Measurements from ENCODE around the gene CYSTM1. TPM values are rescaled to one million over a fixed set of nuclear protein-coding genes. Genes with fewer than 3 reads are reported as not detected.

CYSTM1 gene
- total and polyA plus RNA-seq, 2 donors (not counting 1 experiment from before 2014, with no cell fraction given): 6.2 to 17.0 TPM

DNA sequence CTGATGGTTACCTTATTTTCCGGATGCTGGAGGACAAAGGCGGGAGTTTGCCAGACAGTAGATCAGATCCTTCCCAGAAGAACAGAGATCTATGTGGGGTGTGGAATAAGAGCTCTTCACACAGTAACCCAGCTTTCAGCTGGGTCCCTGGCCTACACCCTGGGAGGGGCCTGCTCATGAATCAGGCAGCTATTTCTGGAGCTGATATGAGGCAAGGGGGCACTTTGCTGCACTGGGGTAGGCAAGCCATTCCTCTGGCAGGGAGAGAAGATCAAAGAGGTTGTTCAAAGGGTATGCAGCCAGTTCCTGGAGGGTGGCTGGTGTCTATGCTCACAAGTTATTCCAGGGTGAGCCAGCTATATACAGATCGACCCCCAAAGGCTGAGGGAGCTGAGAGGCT is 48.6 kb downstream of the CYSTM1 start:
- Histone ChIP-seq H3K4me3 (ENCODE audit: control extremely low read depth in 1 of 5, extremely low read depth in 1 of 5, insufficient read depth in 1 of 5, low read depth in 2 of 5, low read length in 4 of 5) (no peak overlapping the region), H3K9me3 (ENCODE audit: control extremely low read depth in 1 of 3, control insufficient read depth in 2 of 3, insufficient read depth in 1 of 3, low read length in 2 of 3) (no peaks in the 10 kb centered on the region), H3K27ac (ENCODE audit: low read length in 2 of 2) (no peak overlapping the region), H3K36me3 (replicated peaks in 1 of 2; ENCODE audit: control extremely low read depth in 1 of 2, control insufficient read depth in 1 of 2, extremely low read depth in 1 of 2, insufficient read depth in 2 of 2, low read length in 1 of 2) (no peaks in the 10 kb centered on the region), H3K4me1 (ENCODE audit: control insufficient read depth in 2 of 2, insufficient read depth in 2 of 2, low read length in 2 of 2) (no peaks in the 10 kb centered on the region), H2AFZ (ENCODE audit: insufficient read depth, low read depth, low read length, poor library complexity, severe bottlenecking) (no peak overlapping the region), H3K27me3 (replicated peaks in 1 of 4; ENCODE audit: control extremely low read depth in 1 of 4, control insufficient read depth in 3 of 4, insufficient read depth in 4 of 4, low read length in 3 of 4) (no peaks in the 10 kb centered on the region), H3K79me2 (ENCODE audit: control insufficient read depth, insufficient read depth, low read length) (no peaks in the 10 kb centered on the region), H3K9ac (ENCODE audit: low read length) (no peak overlapping the region), H4K20me1 (ENCODE audit: control insufficient read depth, insufficient read depth, low read length, poor library complexity, severe bottlenecking) (no peaks in the 10 kb centered on the region), H3K4me2 (replicated peaks; ENCODE audit: low read depth, low read length, poor library complexity, severe bottlenecking) (no peak overlapping the region)
- Mint-ChIP-seq H3K9me3 (ENCODE audit: insufficient read depth) (no peaks in the 10 kb centered on the region), H3K27me3 (no peaks in the 10 kb centered on the region), H3K27ac (no peak overlapping the region), H3K4me1 (no peaks in the 10 kb centered on the region), H3K4me3 (no peak overlapping the region)
- ChIA-PET POLR2A (no interaction called here), CTCF (interaction anchor here (0.6 to 1.8 kb wide), 3 partner anchors 16 to 497 kb away, joined by 3 to 4 read pairs (median 3); no protein-coding TSS in a partner anchor)
- TF ChIP-seq, protein P1, sequence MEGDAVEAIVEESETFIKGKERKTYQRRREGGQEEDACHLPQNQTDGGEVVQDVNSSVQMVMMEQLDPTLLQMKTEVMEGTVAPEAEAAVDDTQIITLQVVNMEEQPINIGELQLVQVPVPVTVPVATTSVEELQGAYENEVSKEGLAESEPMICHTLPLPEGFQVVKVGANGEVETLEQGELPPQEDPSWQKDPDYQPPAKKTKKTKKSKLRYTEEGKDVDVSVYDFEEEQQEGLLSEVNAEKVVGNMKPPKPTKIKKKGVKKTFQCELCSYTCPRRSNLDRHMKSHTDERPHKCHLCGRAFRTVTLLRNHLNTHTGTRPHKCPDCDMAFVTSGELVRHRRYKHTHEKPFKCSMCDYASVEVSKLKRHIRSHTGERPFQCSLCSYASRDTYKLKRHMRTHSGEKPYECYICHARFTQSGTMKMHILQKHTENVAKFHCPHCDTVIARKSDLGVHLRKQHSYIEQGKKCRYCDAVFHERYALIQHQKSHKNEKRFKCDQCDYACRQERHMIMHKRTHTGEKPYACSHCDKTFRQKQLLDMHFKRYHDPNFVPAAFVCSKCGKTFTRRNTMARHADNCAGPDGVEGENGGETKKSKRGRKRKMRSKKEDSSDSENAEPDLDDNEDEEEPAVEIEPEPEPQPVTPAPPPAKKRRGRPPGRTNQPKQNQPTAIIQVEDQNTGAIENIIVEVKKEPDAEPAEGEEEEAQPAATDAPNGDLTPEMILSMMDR (IDR thresholded peaks at IDR 0.05): no peak
- TF ChIP-seq EZH2 (IDR thresholded peaks at IDR 0.05; ENCODE audit: borderline replicate concordance, insufficient read depth, low read depth, low read length, poor library complexity, severe bottlenecking): no peak
- DNase-seq: no peak
- intact Hi-C loops (cut with micrococcal nuclease): no loop called here
- ATAC-seq (ENCODE audit: low read depth): no peak
- no CpG with 5 or more reads among the region's 3 CpGs for WGBS (ENCODE audit: insufficient coverage)

DNA sequence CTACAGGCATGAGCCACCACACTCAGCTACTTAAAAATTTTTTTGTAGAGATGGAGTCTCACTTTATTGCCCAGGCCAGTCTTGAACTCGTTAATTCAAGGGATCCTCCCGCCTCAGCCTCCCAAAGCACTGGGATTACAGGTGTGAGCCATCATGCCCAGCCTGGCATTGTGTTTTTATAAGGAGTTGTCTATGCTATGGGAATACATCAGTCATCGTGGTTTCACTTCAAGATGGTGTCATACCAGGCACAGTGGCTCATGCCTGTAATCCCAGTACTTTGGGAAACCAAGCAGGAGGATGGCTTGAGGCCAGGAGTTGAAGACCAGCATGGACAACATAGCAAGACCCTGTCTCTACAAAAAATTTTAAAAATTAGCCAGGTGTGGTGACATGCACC is 49.7 kb downstream of the CYSTM1 start:
- Histone ChIP-seq H3K4me3 (ENCODE audit: control extremely low read depth in 1 of 5, extremely low read depth in 1 of 5, insufficient read depth in 1 of 5, low read depth in 2 of 5, low read length in 4 of 5) (no peak overlapping the region), H4K20me1 (ENCODE audit: control insufficient read depth, insufficient read depth, low read length, poor library complexity, severe bottlenecking) (no peaks in the 10 kb centered on the region), H3K36me3 (replicated peaks in 1 of 2; ENCODE audit: control extremely low read depth in 1 of 2, control insufficient read depth in 1 of 2, extremely low read depth in 1 of 2, insufficient read depth in 2 of 2, low read length in 1 of 2) (no peaks in the 10 kb centered on the region), H3K27ac (ENCODE audit: low read length in 2 of 2) (no peak overlapping the region), H2AFZ (ENCODE audit: insufficient read depth, low read depth, low read length, poor library complexity, severe bottlenecking) (no peak overlapping the region), H3K4me2 (replicated peaks; ENCODE audit: low read depth, low read length, poor library complexity, severe bottlenecking) (no peak overlapping the region), H3K27me3 (replicated peaks in 1 of 4; ENCODE audit: control extremely low read depth in 1 of 4, control insufficient read depth in 3 of 4, insufficient read depth in 4 of 4, low read length in 3 of 4) (no peaks in the 10 kb centered on the region), H3K79me2 (ENCODE audit: control insufficient read depth, insufficient read depth, low read length) (no peaks in the 10 kb centered on the region), H3K9ac (ENCODE audit: low read length) (no peak overlapping the region), H3K9me3 (ENCODE audit: control extremely low read depth in 1 of 3, control insufficient read depth in 2 of 3, insufficient read depth in 1 of 3, low read length in 2 of 3) (no peaks in the 10 kb centered on the region), H3K4me1 (ENCODE audit: control insufficient read depth in 2 of 2, insufficient read depth in 2 of 2, low read length in 2 of 2) (no peaks in the 10 kb centered on the region)
- Mint-ChIP-seq H3K4me1 (no peaks in the 10 kb centered on the region), H3K4me3 (no peak overlapping the region), H3K27ac (no peak overlapping the region), H3K9me3 (ENCODE audit: insufficient read depth) (no peaks in the 10 kb centered on the region), H3K27me3 (no peaks in the 10 kb centered on the region)
- 97% methylated on average over 3 of the region's 3 CpGs for WGBS (ENCODE audit: insufficient coverage)
- POLR2A ChIA-PET: no interaction called here
- CTCF ChIA-PET: interaction anchor here (0.6 to 1.8 kb wide), 3 partner anchors 15 to 33 kb away, joined by 3 to 4 read pairs (median 3); no protein-coding TSS in a partner anchor
- DNase-seq (no peak), ATAC-seq (ENCODE audit: low read depth) (no peak)
- TF ChIP-seq, protein P1 (IDR thresholded peaks at IDR 0.05): no peak
- TF ChIP-seq EZH2 (IDR thresholded peaks at IDR 0.05; ENCODE audit: borderline replicate concordance, insufficient read depth, low read depth, low read length, poor library complexity, severe bottlenecking): no peak
- intact Hi-C loops (cut with micrococcal nuclease): no loop called here

All from B cell (primary cell).